KBM-7 (cell line): Measurements from ENCODE around the gene TICAM1.
"Not testable (repeated sequence)": the region's sequence is repeated elsewhere in the genome, so short reads cannot be mapped to it uniquely, and the experiment has no call there.

Experiments used
- DNase-seq: peaks from one replicate; pipeline ENCODE4 v3.0.0-alpha.2; 2015
- in situ Hi-C: fragments of 300-500 bp; cut with MboI; formaldehyde crosslinking; loops from 2 replicates; pipeline ENCODE4 v1.14.3; 2020; ENCODE audit warnings: low sequenced_read_pairs, low pct_unique_long_range_greater_than_20kb, mixed read lengths

TICAM1 gene

DNA sequence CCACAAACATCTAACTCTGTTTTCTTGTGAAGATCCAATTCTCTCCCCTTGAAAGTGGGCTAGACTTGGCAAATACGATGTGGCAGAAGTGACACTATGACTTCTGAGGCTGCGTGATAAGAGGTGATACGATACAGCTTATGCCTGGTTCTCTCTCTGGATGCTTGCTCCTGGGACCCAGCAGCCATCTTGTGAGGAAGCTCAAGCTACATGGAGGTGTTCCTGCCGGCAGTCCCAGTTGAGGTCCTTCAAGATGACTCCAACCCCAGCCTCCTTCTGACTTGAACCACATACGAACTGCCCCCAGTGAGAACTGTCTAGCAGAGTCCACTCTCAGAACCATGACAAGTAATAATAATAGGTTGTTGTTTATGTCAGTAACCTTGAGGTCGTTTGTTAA is 50.7 kb downstream of the TICAM1 start:
- no peak for DNase-seq
- in situ Hi-C loops = no loop called here

DNA sequence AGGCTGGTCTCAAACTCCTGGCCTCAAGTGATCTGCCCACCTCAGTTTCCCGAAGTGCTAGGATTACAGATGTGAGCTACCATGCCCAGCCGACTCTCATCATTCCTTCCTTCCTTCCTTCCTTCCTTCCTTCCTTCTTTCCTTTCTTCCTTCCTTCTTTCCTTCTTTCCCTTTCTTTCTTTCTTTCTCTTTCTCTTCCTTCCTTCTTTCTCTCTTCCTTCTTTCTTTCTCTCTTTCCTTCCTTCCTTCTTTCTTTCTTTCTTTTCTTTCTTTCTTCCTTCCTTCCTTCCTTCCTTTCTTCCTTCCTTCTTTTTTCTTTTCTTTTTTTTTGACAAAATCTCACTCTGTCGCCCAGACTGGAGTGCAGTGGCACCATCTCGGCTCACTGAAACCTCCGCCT is 53.4 kb downstream of the TICAM1 start:
- DNase-seq, in situ Hi-C loops: not testable (repeated sequence)

DNA sequence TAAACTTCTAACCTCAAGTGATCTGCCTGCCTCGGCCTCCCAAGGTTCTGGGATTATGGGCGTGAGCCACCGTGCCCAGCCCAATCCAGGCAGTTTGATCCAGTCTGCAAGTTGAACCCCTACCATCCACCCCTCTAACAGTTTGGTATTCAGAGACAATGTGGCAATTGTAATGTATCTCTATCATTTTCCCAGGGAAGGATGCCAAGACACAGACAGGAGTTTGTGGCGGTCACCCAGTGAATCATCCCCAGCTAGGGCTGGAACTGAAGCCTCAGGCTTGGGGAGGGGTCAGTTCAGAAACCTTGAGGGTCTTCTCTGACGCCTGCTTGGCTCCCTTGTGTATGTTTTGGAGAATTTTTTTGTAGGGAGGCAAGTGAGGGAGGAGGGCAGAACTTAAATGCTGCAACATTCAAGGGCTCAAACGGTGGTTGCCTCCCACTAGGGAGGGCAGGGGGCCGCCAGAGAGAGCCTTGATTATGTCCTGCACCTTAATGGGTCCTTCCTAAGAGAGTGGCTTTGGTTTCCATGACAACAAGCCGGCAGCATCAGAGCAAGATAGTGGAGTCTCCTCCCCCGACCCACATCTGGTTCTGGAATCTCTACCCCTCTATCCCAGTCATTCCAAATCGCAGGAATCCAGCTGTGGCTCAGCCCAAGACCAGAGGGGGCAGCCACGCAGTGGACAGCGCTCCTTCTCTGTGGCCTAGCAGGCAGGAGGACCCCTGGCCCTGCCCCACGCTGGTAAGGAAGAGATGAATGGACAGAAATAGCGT is 54.9 kb downstream of the TICAM1 start:
- DNase-seq = no peak
- in situ Hi-C loops = no loop called here

DNA sequence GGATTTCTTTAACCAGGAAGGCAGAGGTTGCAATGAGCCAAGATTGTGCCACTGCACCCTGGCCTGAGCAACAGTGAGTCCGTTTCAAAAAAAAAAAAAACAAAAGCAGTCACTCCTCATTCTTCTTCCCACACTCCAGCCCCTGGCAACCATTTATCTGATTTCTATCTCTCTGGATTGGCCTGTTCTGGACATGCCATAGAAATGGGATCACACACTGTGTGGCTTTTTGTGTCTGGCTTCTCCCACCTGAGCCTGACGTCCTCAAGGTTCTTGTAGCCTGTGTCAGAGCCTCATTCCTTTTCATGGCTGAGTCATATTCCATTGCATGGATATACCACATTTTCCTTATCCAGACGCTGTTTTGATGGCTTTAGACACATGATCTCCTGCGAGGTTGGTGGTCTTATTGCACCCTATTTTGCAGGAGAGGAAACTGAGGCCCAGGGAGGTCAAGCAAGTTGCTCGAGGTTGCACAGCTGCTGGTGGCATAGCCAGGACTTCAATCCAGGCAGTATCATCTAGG is 55.8 kb downstream of the TICAM1 start:
- in situ Hi-C loops = no loop called here
- DNase-seq = no peak

DNA sequence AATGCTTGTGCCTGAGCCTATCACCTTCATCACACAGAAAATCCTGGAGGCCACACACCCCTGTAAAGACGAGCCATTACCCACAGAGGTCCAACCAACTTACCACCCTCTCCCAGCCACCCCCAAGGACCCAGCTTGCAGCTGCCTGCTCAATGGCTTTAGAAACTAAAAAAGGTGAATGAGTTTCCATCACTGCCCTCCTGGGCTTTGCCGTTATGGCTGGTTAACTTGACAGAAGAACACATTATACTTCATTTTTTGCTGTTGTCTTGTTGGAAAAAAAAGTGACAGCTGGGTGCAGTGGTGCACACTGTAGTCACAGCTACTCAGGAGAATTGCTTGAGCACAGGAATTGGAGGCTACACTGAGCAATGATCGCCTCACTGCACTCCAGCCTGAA is 57.4 kb downstream of the TICAM1 start:
- DNase-seq = no peak
- in situ Hi-C loops = no loop called here

DNA sequence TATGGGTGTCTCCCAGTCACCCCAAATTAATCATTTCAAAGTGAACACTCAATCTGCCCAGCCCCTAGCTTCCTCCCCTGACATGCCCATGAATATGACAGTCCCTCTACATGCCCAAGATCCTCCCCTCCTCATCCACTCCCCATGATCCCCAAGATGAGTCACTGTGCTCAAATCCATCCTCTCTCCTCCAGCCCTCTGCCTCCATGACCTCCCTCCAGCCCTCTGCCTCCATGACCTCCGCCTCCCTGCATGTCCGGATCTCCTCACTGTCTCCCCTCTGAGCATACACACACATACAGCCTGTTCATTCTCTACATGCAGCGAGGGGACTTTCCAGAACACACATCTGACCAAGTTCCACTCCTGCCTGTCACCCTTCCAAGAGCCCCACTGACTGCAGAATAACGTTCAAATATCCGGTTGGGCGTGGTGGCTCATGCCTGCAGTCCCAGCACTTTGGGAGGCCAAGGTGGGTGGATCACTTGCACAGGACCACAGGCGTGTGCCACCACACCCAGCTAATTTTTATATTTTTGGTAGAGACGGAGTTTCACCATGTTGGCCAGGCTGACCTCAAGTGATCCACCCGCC is 58.4 kb downstream of the TICAM1 start:
- in situ Hi-C loops = no loop called here
- no peak for DNase-seq

DNA sequence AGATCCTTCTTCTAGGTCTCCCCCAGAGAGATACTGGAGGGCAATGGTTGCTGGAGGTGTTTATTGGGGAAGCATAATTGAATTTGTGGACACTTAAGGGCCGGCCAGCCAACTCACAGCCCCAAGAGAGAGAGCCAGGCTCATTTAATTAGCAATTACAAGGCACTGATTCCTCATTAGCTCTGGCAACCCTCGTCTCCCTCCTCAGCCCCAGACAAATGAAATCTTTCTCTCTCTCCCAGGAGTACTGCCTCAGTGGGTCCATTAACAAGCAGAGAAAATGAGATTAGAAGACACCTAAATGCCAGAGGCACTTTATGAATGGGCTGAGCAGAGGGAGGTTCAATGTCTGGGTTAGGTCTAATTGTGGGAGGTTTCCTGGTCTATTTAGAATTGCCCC is 58.9 kb downstream of the TICAM1 start:
- in situ Hi-C loops = no loop called here
- no peak for DNase-seq

DNA sequence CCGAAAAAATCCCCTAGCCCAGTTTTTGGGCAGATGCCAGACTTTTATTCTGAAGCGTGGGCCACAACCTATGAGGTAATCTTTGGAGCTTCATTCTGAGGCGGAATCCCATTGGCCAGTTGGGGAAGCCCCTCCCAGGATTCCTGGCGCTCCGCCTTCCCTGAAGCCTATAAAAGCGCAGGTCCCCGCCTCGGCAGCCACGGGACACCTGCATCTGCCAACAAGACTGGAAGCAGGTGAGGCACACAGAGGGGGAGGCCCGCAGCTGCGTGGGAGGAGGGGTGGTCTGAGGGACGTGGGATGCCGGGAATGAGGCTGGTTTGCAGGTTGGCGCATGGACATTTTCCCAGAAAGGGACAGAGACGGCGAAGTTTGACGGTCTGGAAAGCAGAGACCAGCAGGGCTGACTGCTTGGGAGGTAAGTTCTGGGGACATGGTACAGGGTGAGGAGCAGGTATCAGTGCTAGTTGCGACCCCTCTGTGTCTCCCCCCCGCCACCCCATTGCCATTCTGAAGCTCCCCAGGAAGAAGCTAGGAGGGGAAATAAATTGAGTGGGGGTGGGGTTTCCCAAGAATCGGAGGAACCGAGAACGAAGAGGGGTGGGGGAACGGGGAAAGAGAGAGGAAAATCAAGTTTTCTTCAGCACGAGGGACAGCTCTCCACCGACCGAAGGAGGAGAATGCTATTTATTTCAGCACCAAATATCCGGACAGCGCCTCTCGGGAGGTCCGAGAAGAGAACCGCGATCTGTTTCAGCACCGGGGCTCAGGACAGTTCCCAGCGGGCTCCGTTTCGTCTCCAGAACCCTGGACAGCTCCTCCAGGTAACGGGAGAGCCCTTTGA is 62.4 kb downstream of the TICAM1 start:
- peak; percentile 88 for DNase-seq
- in situ Hi-C loops = no loop called here
